ENCODE results near the gene GSG1L2. TPM values are rescaled to one million over a fixed set of nuclear protein-coding genes. Genes with fewer than 3 reads are reported as not detected.
A peak's percentile ranks its signal among the peaks of the same experiment; 100 is the strongest.

GSG1L2 gene
- not detected in 2 replicates for total RNA-seq (2014; rRNA removed; shearing (Covaris generic))

DNA sequence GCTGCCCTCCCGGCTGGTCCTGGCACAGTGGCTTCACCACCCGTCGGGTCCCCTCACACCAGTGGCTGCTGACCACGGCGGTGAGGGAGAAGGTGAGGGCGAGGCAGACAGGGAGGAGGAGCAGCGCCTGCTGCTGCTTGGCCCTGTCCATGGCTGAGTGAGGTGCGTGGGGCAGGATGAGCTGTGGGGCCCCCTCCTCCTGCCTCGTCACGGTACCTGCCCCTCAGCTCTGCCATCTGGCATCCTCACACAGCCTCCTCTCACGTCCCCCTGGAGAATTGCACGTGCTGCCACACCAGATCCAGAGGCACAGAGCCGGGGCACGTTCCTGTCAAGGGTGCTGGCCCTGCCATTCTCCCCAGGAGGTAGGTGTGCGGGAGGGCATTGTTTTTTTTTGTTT, at the start of gene GSG1L2:
Gene GSG1L2, minus strand, starts transcription at position 159 of the 400 bp plus-strand sequence. Its CDS starts 8 bp downstream, at position 151.
- no peak for DNase-seq (ENCODE audit: low read depth)

DNA sequence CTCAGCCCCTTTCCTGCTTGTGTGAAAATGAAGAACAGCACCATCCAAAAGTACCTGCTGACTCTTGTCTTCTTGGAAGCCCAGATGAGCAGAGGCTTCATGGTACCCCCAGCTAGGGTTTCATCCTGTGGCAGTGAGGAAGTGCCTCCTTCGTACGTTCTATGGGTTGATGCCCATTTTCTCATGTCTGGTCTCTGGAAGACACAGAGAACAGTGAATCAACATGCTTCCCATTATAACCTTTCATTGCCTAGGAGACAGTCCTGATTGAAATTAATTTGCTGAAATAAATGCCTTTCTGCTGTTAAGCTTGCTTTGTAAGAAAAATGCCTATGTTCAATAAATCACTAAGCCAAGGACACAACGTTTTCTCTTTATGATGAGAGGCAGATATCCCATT, 46.7 kb upstream of the GSG1L2 start:
- DNase-seq (ENCODE audit: low read depth) = no peak

DNA sequence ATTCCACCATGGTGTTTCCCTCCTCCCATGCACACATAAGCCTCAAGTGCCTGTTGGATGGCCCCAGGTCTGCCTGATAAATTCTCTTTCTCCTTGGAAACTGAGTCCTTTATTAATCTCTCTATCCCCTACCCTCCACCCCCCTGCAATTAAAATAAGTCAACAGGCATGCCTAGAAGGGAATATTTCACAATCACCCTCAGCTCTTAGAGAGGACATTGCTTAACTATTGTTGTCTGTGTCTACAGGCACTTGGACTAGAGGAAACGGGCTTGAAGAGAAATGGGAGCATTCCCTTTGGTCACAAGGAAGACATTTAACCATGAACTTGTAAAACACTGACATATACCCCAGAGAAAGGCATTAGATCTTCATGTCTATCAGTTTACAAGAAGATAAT, 43.7 kb upstream of the GSG1L2 start:
- DNase-seq (ENCODE audit: low read depth) = no peak

DNA sequence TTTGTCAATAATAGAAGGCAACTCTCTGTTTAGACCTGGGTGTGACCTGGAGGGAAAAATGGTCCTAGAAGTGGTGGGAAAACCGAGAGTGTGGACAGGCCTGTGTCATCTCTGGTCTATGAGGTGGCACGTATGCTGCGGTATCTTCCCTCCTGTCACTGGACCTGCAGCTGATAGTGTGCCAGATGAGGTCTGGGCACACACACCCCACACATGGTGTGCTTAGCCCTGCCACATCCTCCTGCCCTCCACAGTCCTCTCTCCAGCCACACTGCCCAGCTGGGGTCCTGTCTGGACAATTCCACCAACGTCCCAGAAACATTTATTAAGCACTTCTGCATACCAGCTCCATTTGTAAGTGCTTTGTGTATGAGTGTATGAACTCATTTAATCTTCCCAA, 41.1 kb upstream of the GSG1L2 start:
- no peak for DNase-seq (ENCODE audit: low read depth)

DNA sequence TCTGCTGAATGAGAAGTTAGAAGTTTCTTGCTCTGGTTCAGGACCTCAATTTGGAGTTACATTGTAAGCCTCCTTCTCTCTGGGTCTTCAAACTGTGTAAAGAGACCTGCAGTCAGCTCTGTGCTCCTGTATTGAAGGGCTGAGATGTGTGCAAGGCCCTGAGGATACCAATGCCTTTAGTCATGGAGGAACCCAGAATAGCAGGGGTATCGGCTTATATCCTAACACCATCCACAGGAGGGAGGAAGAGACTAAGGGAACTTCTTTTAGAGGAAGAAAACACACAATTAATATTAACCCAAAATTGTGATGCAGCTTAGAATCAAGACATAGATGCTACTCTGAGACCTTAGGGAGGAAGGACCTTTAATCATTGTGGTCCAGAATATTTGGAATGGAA, 40.3 kb upstream of the GSG1L2 start:
- no peak for DNase-seq (ENCODE audit: low read depth)

DNA sequence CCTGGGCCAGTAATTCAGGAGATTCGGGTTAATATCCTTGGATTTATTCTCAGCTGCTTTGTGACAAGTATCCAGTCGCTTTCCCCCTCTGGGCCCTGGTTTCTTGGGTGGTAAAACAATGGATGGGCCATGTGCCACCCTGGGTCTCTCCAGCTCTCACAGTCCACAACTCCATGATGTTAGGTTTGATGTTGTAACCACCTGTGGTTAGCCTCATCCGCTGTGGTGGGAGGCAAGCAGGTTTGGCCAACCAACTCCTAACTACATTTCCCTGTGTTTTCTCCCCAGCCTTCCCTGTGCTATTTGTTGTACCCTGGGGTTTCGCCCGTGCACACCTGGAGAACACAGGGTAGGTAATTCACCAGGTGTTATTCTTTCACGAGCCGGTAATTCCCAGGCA, 39.0 kb upstream of the GSG1L2 start:
- DNase-seq (ENCODE audit: low read depth) = no peak

DNA sequence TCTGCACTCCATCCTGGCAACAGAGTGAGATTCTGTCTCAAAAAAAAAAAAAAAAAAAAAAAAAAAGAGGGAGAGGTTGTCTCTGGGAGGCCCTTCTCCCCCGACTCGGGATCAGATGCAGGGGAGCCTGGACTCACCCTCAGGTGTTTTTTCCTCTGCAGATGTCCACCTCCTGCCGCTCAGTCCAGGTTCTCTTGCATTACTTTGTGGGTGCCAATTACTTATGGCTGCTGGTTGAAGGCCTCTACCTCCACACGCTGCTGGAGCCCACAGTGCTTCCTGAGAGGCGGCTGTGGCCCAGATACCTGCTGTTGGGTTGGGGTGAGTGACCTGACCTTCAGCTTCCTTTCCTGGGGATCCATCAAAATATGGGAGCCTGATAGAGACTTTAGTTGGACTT, 37.9 kb upstream of the GSG1L2 start:
- no peak for DNase-seq (ENCODE audit: low read depth)

DNA sequence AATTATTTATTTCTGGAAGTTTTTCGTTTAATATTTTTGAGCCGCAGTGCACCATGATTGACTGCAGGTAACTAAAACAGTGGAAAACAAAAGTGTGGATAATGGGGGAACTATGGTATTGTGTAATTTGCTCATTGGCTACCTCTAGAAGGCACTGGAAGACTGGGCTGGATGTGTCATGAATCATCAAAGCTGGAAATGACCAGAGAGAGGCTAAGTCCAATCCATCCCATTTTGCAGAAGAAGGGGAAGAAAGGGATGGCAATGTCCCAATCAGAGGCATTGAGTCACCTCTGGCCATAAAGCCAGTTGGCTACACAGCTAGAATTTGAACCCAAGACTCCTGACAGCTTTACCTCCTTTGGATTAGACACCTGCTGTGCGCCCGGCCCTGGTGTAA, 33.2 kb upstream of the GSG1L2 start:
- no peak for DNase-seq (ENCODE audit: low read depth)

DNA sequence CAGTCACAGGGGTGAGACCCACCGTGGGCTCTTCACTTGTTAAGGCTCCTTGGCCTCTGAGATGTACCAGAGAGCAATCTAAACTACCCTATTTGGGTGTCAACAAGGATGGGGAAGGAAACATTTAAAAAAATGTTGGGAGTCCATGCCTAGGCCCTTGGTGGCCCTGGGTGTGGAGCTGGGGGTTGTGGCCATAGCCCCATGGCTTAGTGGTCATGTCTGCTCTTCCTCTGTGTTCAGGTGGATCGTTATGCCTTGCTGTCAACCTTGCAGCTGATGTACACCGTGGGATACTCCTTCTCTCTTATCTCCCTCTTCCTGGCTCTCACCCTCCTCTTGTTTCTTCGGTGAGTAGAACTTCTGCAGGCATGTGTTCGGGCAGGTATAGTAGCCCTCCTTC, 32.4 kb upstream of the GSG1L2 start:
- DNase-seq (ENCODE audit: low read depth) = no peak

DNA sequence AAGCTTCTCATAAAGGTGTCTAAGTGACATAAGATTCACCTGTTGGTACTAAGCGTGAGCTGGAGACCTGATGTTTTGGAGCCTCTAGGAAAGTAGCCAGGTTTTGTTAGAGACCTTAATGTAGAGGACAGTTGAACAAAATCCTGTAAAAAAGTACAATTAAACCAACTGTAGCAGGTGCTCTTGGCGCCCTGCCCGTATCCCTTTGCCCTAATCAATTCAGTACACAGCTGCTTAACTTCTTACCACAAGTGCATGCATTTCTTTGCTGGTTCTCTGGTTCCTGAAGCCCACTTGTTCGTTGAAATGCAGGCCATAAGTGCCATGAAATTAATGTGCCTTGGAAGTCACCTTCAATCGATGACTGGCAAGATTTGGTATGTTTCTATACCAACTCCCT, 28.3 kb upstream of the GSG1L2 start:
- DNase-seq (ENCODE audit: low read depth) = no peak

DNA sequence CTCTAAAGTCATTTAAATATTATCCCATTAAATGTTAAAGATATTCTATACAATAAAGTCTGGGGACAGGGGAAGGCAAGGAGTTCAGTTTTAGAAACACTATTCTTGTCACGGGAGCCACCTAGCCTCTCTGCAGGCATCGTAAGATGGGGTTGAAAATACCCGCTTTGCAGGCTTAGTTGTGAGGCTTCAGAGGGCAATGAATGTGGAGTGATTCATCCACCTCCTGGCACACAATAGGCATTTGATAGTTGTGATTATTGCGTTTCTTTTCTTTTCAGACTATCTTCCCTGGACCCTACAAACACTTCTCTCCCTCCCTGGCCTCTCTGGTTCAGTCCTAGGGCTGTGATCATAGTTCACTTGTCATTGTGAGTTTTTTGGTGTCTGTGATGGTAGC, 23.4 kb upstream of the GSG1L2 start:
- no peak for DNase-seq (ENCODE audit: low read depth)

DNA sequence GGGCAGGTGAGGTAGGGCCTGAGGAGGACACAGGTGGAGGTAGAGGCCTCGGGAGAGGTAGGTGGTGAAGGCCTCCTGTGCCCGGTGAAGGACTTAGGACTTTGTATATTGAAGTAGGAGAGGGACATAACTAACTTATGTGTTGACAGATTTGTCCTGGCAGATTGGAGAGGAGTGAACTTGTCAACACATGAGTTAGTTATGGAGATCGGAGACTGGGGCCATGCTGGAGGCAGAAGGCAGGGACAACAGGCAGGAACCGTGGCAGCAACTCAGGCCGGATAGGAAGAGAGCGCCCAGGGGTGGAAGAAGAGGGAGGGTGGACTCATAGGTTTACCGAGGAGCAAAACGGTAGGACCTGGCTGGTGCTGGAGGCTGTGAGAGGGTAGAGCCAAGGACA, 22.3 kb upstream of the GSG1L2 start:
- no peak for DNase-seq (ENCODE audit: low read depth)

DNA sequence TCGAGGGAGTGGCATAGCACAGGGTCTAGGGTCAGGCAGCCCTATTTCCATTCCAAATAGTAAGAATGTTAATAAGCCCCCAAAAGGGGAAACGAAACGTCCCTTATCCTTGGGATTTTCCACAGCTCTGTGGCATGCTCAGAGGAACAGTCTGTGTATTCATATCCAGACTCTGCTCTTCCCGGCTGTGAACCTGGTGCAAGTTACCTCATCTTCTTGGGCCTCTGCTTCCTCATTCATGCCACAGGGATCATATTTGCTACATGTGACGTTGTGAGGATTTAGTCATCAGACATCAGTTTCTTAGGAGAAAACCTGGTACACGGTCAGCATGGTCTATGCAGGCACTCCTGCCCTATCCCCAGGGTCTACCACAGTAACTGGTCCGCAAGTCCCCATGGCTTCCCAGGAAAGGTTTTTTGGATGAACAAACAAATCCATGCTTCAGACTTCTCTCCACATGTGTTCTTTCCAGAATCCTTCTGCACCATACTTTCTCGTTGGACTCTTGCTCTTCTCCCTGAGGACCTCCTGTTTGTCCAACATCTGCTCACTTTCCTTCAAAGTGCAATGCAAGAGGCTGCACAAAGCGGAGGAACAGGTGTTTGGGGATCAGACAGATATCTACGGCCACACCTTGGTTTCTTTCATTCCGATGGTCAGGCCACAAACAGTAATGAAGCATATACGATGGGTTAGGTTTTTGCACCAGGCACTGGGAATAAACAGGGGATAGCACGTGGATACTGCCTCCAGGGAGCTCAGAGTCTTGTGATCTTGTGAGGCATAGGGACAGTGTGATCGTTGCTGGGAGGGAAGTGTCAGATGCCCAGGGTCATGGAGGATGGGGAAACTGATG, 21.5 kb upstream of the GSG1L2 start:
- peak; percentile 34 for DNase-seq (ENCODE audit: low read depth)

DNA sequence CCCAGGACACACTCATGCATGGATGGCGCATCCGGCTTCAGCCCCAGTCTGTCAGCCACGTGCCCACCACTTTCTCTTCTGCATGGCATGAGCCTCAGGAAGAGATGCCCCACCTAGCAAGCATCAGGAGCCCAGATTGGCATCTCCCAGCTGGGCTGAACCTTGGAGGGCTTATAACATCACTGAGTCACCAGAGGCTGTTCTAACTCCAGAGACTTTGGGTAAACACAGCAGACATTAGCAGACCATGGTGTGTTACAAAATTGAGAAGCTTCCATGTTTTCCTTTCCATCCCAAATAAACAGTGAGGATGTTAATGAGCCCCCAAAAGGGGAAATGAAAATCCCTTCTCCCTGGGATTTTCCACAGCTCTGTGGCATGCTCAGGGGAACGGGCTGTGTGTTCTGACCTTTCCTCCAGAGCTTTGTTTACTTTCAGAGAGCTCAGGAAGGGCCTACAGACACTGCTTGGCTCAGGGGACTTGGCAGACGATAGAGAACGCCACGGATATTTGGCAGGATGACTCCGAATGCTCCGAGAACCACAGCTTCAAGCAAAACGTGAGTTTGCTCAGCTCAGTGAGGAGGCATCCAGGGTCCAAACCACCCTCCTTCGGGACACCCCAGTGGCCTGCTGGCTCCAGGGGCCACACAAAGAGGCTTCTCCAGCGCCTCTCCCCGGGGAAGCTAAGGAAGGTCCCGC, 20.3 kb upstream of the GSG1L2 start:
- peak; percentile 77 for DNase-seq (ENCODE audit: low read depth)

DNA sequence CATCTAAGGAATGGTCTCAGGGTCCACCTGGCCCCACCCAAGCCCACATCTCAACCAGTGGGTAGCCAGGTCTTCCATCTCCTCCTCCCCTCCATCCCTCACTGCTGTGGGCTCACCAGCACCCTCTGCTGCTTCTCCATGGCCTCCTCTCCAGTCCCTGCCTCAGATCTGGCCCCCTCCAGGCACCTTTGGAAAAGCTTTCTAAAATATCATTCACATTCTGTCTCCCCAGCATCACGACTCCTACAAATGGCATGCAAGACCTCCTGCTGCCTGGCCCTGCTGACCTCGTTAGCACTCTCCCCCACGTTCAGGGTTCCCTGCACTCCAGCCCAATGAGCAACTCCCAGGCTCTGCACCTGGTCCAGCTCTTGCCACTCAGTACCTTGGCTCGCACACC, 17.6 kb upstream of the GSG1L2 start:
- peak; percentile 50 for DNase-seq (ENCODE audit: low read depth)

DNA sequence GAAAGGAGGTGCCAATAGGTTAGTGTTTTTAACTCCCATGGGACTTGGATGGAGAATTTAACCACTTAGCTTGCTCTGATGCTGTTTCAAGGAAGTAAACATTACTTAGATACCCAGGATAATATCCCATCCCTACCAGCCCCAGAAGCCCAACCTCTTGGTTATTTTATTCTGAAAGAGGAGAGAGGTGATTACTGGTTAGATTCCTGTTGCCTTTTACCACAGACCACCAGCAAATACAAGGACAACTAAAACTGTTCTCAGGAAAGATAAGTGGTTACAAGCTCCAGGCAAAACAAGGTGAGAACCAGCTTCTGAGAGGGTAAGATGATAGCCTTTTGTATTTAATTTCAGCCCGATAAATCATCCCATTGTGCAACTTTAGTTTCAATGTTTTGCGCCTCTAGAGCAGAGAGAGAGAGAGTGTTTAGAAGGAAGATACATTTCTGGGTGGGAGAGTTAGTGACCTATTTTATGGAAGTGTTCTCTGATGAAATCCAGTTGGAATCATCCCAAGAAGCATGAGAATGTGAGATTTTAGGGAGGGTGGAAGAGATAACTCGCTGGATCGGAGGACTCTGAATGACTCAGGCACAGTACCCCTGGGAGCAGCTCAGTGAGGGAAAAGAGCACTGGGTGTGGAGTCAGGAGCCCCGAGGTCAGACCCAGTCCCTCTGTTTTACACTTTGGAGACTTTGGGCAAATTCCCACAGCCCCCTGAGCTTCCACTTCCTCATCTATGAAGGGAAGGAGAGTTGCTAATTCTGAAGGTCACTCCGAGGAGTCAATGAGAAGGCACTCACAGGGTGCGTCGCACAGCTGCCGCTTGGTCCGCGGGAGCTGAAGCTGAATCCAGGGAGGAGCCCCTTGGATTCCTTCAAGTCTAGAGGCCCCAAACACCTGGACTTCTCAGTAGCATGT, 15.9 kb upstream of the GSG1L2 start:
- peak; percentile 79 for DNase-seq (ENCODE audit: low read depth)

DNA sequence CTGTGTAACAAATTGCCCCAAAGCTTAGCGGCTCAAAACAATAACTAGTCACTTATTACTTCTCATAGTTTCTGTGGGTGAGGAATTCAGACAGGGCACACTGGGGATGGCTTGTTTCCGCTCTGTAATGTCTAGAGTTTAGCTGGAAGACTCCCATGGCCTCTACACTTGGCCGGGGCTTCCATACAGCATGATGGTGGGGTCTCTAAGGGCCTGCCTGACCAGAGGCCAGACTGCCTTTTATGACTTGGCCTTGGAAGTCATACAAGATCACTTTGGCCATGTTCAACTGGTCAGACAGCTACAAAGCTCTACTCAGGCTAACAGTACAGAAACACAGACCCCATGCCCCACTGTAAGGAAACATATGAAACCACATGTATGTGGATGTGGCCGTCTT, 12.0 kb upstream of the GSG1L2 start:
- no peak for DNase-seq (ENCODE audit: low read depth)

DNA sequence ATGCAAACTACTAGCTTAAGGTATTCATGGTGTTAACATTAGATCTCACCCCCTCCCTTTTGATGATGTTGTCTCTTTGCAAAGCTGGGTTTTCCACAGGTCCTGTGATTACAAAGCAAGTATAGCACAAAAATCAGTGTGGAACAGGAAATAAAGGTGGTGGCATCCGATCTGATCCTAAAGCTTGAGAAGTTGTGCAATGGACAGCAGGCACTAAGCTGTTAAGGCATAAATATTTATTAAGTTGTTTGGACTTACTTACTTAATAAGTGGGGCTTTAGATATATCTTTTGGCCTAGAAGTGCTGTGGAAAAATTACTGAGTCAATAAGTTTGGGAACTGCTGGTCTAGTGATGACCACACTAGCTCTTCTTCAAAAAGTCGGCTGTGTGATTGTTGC, 8.8 kb upstream of the GSG1L2 start:
- no peak for DNase-seq (ENCODE audit: low read depth)

DNA sequence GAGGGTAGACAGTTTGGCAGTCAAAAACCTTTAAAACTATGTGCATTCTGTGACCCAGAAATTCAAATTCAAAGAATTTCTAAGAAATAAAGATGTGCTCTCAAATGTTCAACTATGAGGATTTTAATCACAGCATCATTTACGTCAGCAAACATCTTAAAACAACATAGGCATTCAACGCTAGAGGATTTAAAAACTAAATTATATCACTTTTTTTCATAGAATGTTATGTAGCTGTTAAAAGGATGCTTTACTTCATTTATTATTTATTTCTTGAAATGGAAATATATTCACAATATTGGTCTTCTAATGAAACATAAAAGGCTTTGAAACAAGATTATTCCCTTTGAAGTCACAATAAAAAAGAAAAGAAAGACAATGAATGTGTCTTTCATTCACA, 7.5 kb upstream of the GSG1L2 start:
- no peak for DNase-seq (ENCODE audit: low read depth)

DNA sequence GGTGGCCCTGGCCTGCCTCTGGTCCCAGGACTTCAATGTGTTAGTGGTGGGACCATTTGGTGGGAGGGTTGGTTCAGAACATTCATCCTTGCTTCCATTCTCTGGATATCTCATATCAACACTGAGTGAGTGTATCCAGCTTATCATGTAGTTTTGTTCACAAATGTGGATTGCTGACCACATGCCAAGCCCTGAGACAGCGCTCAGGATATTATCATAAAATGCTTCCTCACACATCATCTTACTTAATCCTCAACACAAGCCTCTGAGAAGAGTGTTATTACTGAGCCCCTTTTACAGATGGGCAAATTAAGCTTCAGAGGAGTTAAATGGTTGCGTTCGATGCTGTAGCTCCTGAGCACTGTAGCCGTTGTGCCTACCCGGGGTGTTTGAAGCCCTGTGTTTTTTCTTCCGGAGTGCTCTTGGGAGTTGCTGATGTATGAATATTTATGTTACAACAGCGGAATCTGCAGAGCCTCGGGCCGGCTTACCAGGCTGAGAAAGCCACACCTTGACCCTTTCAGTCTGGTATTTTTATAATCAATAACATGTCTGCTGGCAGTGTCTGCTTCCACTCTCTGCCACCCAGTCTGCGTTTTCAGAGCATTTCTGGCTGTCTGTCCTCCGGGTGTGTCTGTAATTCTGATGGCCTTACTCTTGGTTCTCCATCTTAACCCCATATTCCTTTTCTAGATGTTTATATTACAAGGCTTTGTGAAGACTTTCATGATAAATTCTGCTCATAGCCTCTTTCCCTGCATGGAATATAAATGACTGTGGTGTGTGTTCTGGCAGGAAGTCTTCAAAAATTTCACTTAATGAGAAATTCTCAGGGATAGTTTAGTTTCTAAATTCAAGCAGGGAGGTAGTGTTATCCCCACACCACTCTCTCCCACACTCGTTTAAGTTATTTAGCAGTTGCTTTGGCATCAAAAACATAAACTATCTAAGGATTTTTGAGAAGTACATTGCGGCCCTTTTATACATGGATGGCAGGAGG, 6.7 kb upstream of the GSG1L2 start:
- no peak for DNase-seq (ENCODE audit: low read depth)

DNA sequence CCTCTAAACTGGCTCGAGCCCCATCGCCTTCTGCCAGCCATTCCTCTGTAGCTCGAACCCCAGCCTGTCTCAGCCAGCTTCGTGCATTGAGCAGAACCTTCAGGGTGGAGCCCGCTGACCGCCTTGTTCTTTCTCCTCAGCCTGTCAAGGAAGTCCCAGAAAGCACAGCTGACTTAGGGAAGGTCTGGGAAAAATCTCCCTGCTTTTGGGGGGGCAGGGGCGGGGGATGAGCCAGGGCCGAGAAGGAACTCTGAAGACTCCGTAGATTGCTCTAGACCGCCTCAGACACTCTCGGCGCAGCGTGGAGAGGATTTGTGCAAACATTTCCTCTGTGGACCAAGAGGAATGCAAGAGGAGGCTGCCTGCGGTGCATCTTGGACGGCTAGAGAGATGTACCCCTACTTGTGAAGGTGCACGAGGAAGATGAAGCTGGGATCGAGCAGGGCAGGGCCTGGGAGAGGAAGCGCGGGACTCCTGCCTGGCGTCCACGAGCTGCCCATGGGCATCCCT, 3.8 kb upstream of the GSG1L2 start, which contains the start of gene GLP2R:
Gene GLP2R, plus strand, starts transcription at position 284 of the 510 bp plus-strand sequence. Its CDS starts 140 bp downstream, at position 424.
- DNase-seq (ENCODE audit: low read depth) = no peak

Measured in M059J (cell line).